K562 (cell line): Measurements from ENCODE around the gene COG4. TPM values are rescaled to one million over a fixed set of nuclear protein-coding genes. Genes with fewer than 3 reads are reported as not detected.

Experiments
- ATAC-seq: fragments of 200-7000 bp; cut with Tn5 transposase; 3 replicates; pipeline ENCODE4 v1.9.1; 2020; ENCODE audit warnings: moderate library complexity
- BruUV-seq: library from RNA; stranded (reverse); fragments of 400-500 nt; replicated peaks from 2 replicates; lab custom pipeline; 2021; lab: Mats Ljungman, UMichigan
- CTCF ChIA-PET: fragments of 300-600 bp; formaldehyde crosslinking; extraction: SDS; loops from one replicate; lab custom pipeline; 2021; ENCODE audit warnings: low intra/inter-chr PET ratio; lab: Yijun Ruan, JAX
- POLR2A ChIA-PET: fragments of 300-600, 350-650 bp; sonication (Branson Sonifier 250); formaldehyde crosslinking; extraction: SDS; loops from one replicate; lab custom pipeline; 2021; ENCODE audit warnings: antibody characterized with exemption, inconsistent platforms; lab: Yijun Ruan, JAX
- DNase-seq, 4 experiments: peaks; one replicate each; pipeline versions ENCODE4 v3.0.0 to v3.0.0-alpha.2; 2011 to 2018; ENCODE audit warnings: low spot score in 3 of 4, mixed read lengths in 3 of 4; ENCODE audit errors: extremely low read depth in 1 of 4
- FAIRE-seq: peaks from 2 replicates; lab custom pipeline; 2011; peaks lifted over from hg19 to GRCh38; lab: Jason Lieb, UNC
- H2AFZ ChIP-seq: 2 replicates; pipeline ENCODE4 v1.6.0; 2011; ENCODE audit warnings: low read depth, low read length, control low read depth, inconsistent platforms
- H3K27ac ChIP-seq: fragments of 200-600 bp; 3 replicates; pipeline ENCODE4 v1.8.0; 2011; ENCODE audit warnings: low read depth, mild to moderate bottlenecking, control low read depth, inconsistent platforms, low read length, moderate library complexity, mixed read lengths; ENCODE audit errors: extremely low read depth
- H3K27me3 ChIP-seq, 2 experiments: fragments of 300-600 bp in 1 of 2; 2 replicates in 1 of 2; 3 replicates in 1 of 2; pipeline versions ENCODE4 v1.6.0 to v1.8.0; 2011; ENCODE audit warnings: inconsistent platforms in 2 of 2, low read length in 2 of 2, mild to moderate bottlenecking in 1 of 2, mixed read lengths in 1 of 2, moderate library complexity in 1 of 2; ENCODE audit not compliant: control insufficient read depth in 2 of 2, insufficient read depth in 2 of 2
- H3K36me3 ChIP-seq: fragments of 300-600 bp; 3 replicates; pipeline ENCODE4 v1.8.0; 2011; ENCODE audit warnings: mild to moderate bottlenecking, low read length, inconsistent platforms; ENCODE audit not compliant: control insufficient read depth, insufficient read depth
- H3K4me1 ChIP-seq, 2 experiments: fragments of 200-600 bp in 1 of 2; replicated peaks in 1 of 2; 2 replicates in 1 of 2; 3 replicates in 1 of 2; pipeline versions ENCODE4 v1.5.1 to v1.8.0; 2011; ENCODE audit warnings: inconsistent platforms in 2 of 2, low read length in 2 of 2, mild to moderate bottlenecking in 1 of 2, mixed read lengths in 1 of 2, moderate library complexity in 1 of 2; ENCODE audit not compliant: control insufficient read depth in 2 of 2, insufficient read depth in 2 of 2
- H3K4me2 ChIP-seq: 2 replicates; pipeline ENCODE4 v1.6.1; 2011; ENCODE audit warnings: low read length, control low read depth, inconsistent platforms, mixed read lengths; ENCODE audit not compliant: insufficient read depth
- H3K4me3 ChIP-seq: fragments of 200-600 bp; sonication (generic), shearing (Covaris generic); 2 replicates; pipeline ENCODE4 v1.5.1; 2016; ENCODE audit warnings: control low read depth, inconsistent platforms
- H3K79me2 ChIP-seq: fragments of 200-600 bp; 3 replicates; pipeline ENCODE4 v1.8.0; 2011; ENCODE audit warnings: low read length, inconsistent platforms; ENCODE audit not compliant: control insufficient read depth, insufficient read depth
- H3K9ac ChIP-seq, 2 experiments: 2 replicates each; pipeline versions ENCODE4 v1.6.0 to v1.6.1; 2011; ENCODE audit warnings: low read depth in 2 of 2, low read length in 2 of 2, control low read depth in 1 of 2, inconsistent platforms in 1 of 2, mild to moderate bottlenecking in 1 of 2, mixed read lengths in 1 of 2; ENCODE audit not compliant: insufficient read depth in 1 of 2
- H3K9me1 ChIP-seq: one replicate; pipeline ENCODE4 v1.6.0; 2011; ENCODE audit warnings: inconsistent platforms, mild to moderate bottlenecking, low read length, moderate library complexity; ENCODE audit not compliant: control insufficient read depth, insufficient read depth
- H3K9me3 ChIP-seq: replicated peaks from 2 replicates; pipeline ENCODE4 v1.5.1; 2011; ENCODE audit warnings: low read depth, low read length, inconsistent platforms; ENCODE audit not compliant: control insufficient read depth, insufficient read depth
- H4K20me1 ChIP-seq: replicated peaks from 2 replicates; pipeline ENCODE4 v1.6.1; 2011; ENCODE audit warnings: low read length, inconsistent platforms, mixed read lengths; ENCODE audit not compliant: control insufficient read depth, insufficient read depth
- MCM3 ChIP-seq: fragments of 450-650 bp; IDR thresholded peaks from 2 replicates; pipeline ENCODE4 v1.6.1; 2016
- NFE2 ChIP-seq: IDR thresholded peaks from 2 replicates; pipeline ENCODE4 v1.6.1; 2014; ENCODE audit warnings: antibody characterized with exemption, low read depth
- WGBS: fragments of 100-300 bp; shearing (Covaris generic); methylation state at CpG from one replicate; pipeline ENCODE4 v1.1.6; 2016; ENCODE audit warnings: low coverage, mixed read lengths; ENCODE audit not compliant: insufficient coverage; ENCODE audit errors: missing lambda C conversion rate; 5-methylcytosine and 5-hydroxymethylcytosine counted together
- in situ Hi-C: fragments of 300-500 bp; cut with MboI; formaldehyde crosslinking; loops from 4 replicates; pipeline ENCODE4 v1.15.0; 2018; ENCODE audit warnings: inconsistent platforms, mixed read lengths
- intact Hi-C: fragments of 100-400 bp; cut with micrococcal nuclease; formaldehyde crosslinking; loops from 2 replicates; pipeline ENCODE4 v1.14.2; 2022
- polyA plus RNA-seq, 8 experiments: library from polyadenylated mRNA; depleted of rRNA in 4 of 8; stranded (reverse) in 5 of 8; unstranded in 3 of 8; fragments of >200 nt; fragmentation: Nextera tagmentation in 2 of 8; fragmentation: Illumina TruSeq in 1 of 8; extraction: Ambion mirVana in 2 of 8; extraction: Trizol in 1 of 8; gene quantifications; 2 replicates each; pipeline versions ENCODE4 v1.2.1 to v1.2.3, GENCODE V29; 2011 to 2014; ENCODE audit warnings: inconsistent platforms in 1 of 8, missing spikeins in 1 of 8
- total RNA-seq, 7 experiments: library from RNA; depleted of rRNA in 6 of 7; stranded (reverse); fragments of >200 nt in 6 of 7; fragmentation: Illumina TruSeq in 2 of 7; extraction: Trizol in 2 of 7; gene quantifications; 2 replicates each; pipeline versions ENCODE4 v1.2.1 to v1.2.3, GENCODE V29; 2011 to 2021; ENCODE audit warnings: low replicate concordance in 1 of 7
- TF ChIP-seq, protein P1 (sequence below): fragments of 200-800 bp; sonication (Bioruptor generic); IDR thresholded peaks from 2 replicates; pipeline ENCODE4 v1.6.1; 2016; ENCODE audit warnings: missing genetic modification characterization, missing compliant biosample characterization
- TF ChIP-seq, protein P2 (sequence below): fragments of 450-650 bp; IDR thresholded peaks from 2 replicates; pipeline ENCODE4 v1.6.1; 2016

The COG4 gene
- total and polyA plus RNA-seq, 9 of the 15 experiments (the other 6 are each of a cell fraction or from before 2014, with no cell fraction given), result 13.7 to 73.9 (median 44.2) TPM

DNA sequence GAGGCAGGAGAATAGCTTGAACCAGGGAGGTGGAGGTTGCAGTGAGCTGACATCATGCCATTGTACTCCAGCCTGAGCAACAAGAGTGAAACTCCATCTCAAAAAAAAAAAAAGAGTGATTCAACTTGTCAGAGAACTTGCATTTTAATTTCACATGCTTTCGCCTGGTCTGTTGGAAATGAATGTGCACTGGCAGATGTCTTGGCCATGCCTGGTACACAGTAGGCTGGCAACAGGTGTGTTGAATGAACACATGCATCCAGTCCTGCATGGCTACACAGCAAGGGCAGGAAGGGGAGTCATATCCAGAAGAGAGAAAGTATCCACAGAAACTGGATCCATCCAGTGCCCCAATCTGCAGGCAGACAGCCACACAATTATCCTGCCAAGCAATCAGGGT is 11.5 kb downstream of the COG4 start:
- ChIA-PET CTCF (no interaction called here), POLR2A (no interaction called here)
- Histone ChIP-seq H3K9me1 (no peaks in the 10 kb centered on the region), H3K9ac (no peak overlapping the region), H3K9me3 (no peaks in the 10 kb centered on the region), H2AFZ (no peak overlapping the region), H3K4me2 (no peak overlapping the region), H4K20me1 (no peaks in the 10 kb centered on the region), H3K27ac (no peak overlapping the region), H3K4me1 (no peaks in the 10 kb centered on the region), H3K79me2 (no peaks in the 10 kb centered on the region)
- DNase-seq (no peak), FAIRE-seq (no peak), ATAC-seq (no peak)
- in situ Hi-C loops (no loop called here), intact Hi-C loops (no loop called here)
- BruUV-seq, result no TSS peak
- WGBS, result 92% methylated on average over 1 of the region's 1 CpG
- TF ChIP-seq NFE2 (no peak), MCM3 (no peak)
- TF ChIP-seq, protein P1, sequence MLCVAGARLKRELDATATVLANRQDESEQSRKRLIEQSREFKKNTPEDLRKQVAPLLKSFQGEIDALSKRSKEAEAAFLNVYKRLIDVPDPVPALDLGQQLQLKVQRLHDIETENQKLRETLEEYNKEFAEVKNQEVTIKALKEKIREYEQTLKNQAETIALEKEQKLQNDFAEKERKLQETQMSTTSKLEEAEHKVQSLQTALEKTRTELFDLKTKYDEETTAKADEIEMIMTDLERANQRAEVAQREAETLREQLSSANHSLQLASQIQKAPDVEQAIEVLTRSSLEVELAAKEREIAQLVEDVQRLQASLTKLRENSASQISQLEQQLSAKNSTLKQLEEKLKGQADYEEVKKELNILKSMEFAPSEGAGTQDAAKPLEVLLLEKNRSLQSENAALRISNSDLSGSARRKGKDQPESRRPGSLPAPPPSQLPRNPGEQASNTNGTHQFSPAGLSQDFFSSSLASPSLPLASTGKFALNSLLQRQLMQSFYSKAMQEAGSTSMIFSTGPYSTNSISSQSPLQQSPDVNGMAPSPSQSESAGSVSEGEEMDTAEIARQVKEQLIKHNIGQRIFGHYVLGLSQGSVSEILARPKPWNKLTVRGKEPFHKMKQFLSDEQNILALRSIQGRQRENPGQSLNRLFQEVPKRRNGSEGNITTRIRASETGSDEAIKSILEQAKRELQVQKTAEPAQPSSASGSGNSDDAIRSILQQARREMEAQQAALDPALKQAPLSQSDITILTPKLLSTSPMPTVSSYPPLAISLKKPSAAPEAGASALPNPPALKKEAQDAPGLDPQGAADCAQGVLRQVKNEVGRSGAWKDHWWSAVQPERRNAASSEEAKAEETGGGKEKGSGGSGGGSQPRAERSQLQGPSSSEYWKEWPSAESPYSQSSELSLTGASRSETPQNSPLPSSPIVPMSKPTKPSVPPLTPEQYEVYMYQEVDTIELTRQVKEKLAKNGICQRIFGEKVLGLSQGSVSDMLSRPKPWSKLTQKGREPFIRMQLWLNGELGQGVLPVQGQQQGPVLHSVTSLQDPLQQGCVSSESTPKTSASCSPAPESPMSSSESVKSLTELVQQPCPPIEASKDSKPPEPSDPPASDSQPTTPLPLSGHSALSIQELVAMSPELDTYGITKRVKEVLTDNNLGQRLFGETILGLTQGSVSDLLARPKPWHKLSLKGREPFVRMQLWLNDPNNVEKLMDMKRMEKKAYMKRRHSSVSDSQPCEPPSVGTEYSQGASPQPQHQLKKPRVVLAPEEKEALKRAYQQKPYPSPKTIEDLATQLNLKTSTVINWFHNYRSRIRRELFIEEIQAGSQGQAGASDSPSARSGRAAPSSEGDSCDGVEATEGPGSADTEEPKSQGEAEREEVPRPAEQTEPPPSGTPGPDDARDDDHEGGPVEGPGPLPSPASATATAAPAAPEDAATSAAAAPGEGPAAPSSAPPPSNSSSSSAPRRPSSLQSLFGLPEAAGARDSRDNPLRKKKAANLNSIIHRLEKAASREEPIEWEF (CRISPR knock-in tag), result no peak
- TF ChIP-seq, protein P2, sequence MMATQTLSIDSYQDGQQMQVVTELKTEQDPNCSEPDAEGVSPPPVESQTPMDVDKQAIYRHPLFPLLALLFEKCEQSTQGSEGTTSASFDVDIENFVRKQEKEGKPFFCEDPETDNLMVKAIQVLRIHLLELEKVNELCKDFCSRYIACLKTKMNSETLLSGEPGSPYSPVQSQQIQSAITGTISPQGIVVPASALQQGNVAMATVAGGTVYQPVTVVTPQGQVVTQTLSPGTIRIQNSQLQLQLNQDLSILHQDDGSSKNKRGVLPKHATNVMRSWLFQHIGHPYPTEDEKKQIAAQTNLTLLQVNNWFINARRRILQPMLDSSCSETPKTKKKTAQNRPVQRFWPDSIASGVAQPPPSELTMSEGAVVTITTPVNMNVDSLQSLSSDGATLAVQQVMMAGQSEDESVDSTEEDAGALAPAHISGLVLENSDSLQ, result no peak
- TF ChIP-seq, all 486 proteins: peak for 0
- H3K36me3 ChIP-seq, result peaks cover 86% of the 10 kb centered on the region; the same call in 2 of the 3 replicates
- no peaks in the 10 kb centered on the region for H3K27me3 ChIP-seq
- H3K4me3 ChIP-seq, result no peak overlapping the region
